Inflammatory macrophage treated with lipopolysaccharide for 1 hour (primary cell): ENCODE data around the gene ESYT1.
A peak's percentile ranks its signal among the peaks of the same experiment; 100 is the strongest.

Experiments used
- DNase-seq, 2 donors: peaks; one replicate each; pipeline ENCODE4 v3.0.0-alpha.2; 2020 to 2022

ESYT1 gene, protein sequence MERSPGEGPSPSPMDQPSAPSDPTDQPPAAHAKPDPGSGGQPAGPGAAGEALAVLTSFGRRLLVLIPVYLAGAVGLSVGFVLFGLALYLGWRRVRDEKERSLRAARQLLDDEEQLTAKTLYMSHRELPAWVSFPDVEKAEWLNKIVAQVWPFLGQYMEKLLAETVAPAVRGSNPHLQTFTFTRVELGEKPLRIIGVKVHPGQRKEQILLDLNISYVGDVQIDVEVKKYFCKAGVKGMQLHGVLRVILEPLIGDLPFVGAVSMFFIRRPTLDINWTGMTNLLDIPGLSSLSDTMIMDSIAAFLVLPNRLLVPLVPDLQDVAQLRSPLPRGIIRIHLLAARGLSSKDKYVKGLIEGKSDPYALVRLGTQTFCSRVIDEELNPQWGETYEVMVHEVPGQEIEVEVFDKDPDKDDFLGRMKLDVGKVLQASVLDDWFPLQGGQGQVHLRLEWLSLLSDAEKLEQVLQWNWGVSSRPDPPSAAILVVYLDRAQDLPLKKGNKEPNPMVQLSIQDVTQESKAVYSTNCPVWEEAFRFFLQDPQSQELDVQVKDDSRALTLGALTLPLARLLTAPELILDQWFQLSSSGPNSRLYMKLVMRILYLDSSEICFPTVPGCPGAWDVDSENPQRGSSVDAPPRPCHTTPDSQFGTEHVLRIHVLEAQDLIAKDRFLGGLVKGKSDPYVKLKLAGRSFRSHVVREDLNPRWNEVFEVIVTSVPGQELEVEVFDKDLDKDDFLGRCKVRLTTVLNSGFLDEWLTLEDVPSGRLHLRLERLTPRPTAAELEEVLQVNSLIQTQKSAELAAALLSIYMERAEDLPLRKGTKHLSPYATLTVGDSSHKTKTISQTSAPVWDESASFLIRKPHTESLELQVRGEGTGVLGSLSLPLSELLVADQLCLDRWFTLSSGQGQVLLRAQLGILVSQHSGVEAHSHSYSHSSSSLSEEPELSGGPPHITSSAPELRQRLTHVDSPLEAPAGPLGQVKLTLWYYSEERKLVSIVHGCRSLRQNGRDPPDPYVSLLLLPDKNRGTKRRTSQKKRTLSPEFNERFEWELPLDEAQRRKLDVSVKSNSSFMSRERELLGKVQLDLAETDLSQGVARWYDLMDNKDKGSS

DNA sequence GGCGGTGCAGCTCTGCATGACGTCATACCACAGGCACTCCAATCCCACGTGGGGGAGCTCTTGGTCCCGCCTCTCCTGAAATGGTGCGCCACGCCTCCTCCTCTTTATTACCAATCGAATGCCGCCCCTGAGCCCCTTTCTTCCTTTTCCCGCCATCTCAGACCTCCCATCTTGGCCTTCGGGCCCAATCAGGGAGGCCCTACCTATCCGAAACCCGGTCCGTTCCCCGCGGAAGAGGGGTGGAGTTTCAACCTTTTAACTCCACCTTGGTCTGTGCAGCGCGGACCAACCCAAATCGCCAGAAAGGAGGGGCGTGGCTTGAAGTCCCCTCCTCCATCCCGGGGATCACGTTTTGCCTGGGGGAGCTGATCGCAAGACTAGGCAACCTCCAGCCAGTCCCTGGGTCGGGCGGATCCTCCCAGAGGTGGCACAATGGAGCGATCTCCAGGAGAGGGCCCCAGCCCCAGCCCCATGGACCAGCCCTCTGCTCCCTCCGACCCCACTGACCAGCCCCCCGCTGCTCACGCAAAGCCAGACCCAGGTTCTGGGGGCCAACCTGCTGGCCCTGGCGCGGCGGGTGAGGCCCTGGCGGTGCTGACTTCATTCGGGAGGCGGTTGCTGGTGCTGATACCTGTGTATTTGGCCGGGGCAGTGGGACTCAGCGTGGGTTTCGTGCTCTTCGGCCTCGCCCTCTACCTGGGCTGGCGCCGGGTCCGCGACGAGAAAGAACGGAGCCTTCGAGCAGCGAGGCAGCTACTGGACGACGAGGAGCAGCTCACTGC lies at the start of gene ESYT1:
Gene ESYT1 (plus strand): TSS at position 380 of the 782 bp plus-strand sequence. CDS start 53 bp downstream, at position 433.
- DNase-seq: peak; percentile 99 to 100

DNA sequence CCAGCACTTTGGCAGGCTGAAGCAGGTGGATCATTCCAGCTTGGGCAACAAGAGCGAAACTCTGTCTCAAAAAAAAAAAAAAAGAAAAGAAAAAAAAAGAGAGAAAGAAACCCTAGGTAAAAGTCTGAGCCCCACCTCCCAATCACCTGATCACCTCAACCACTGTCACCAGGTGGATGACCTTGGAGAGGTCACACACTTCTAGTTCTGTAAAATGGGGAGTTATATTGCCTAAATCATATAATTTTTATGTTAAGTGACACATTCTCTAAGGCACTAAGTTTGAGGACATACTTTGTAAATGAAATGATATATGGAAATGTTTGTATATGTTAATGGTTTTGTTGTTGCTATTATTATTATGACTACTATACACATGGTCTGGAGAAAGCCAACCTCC lies 49.6 kb upstream of the ESYT1 start:
- DNase-seq: no peak

- peak; percentile 70 to 84 for DNase-seq
Measured at GRCh38 chr12:56078931-56079722, 48.9 kb upstream of the ESYT1 start.

DNA sequence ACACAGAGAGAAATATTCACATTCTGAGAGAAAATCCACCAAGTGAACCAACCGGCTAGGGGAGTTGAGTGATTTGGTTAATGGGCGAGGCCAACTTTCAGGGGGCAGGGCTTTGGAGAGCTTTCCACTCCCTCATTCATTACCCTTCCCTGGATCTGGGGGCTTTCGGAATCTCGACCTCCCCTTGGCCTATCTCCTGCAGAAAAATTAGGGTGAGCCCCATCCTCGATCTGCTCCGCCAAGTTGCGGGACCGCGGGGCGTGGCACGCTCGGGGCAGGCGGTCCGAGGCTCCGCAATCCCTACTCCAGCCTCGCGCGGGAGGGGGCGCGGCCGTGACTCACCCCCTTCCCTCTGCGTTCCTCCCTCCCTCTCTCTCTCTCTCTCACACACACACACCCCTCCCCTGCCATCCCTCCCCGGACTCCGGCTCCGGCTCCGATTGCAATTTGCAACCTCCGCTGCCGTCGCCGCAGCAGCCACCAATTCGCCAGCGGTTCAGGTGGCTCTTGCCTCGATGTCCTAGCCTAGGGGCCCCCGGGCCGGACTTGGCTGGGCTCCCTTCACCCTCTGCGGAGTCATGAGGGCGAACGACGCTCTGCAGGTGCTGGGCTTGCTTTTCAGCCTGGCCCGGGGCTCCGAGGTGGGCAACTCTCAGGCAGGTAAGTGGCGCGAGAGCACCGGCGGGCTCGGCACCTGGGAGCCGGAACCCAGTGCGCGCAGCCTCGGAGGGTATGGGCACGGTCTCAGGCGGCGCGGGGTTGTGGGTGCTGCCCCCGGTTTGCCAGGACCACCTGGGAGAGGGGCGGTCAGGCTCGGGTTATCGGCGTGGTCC lies 48.1 kb upstream of the ESYT1 start, which contains the start of gene ERBB3:
Gene ERBB3 (plus strand): TSS at position 443 of the 833 bp plus-strand sequence. CDS start 136 bp downstream, at position 579.
- peak; percentile 35 to 67 for DNase-seq

- no peak for DNase-seq
Measured at GRCh38 chr12:56080556-56081138, 47.4 kb upstream of the ESYT1 start.

- DNase-seq: no peak
Measured at GRCh38 chr12:56081393-56082347, 46.4 kb upstream of the ESYT1 start.

GRCh38 chr12:56082382-56082781 lies 45.7 kb upstream of the ESYT1 start:
- DNase-seq: no peak

GRCh38 chr12:56082967-56083366 lies 45.1 kb upstream of the ESYT1 start:
- no peak for DNase-seq

GRCh38 chr12:56084958-56085543 lies 43.0 kb upstream of the ESYT1 start:
- peak; percentile 14 to 49 for DNase-seq

DNA sequence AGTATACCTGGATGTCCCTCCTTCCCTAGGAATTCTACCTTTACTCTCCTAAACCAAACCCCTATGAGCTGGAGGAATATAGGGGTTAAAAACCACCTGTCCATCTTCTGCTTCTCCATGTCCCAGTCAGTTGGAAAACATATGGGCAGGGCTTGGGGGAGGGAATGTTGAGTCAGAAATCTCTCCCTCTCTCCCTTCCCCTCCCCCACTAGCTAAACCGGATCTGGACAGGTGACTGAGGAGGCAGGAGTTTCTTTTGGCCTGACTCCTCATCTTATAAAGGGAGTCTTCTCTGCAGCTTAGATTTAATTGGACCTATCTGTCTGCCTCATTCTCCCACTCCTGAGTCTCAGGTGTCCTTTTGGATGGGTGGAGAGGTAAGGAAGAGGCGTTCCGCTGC lies 42.0 kb upstream of the ESYT1 start:
- no peak for DNase-seq

DNA sequence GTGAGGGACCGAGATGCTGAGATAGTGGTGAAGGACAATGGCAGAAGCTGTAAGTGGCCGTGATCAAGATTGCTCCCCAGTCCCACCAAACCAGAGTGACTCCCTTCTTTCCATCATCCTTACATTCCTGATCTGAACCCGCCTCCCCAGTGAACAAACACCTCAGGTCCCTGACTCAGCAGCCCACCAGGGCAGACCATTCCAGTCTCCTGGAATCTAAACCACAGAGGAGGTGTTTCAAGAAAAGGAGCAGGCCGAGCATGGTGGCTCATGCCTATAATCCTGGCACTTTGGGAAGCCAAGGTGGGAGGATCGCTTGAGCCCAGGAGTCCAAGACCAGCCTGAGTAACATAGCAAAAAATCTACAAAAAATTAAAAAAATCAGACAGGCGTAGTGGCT lies 41.5 kb upstream of the ESYT1 start:
- no peak for DNase-seq

DNA sequence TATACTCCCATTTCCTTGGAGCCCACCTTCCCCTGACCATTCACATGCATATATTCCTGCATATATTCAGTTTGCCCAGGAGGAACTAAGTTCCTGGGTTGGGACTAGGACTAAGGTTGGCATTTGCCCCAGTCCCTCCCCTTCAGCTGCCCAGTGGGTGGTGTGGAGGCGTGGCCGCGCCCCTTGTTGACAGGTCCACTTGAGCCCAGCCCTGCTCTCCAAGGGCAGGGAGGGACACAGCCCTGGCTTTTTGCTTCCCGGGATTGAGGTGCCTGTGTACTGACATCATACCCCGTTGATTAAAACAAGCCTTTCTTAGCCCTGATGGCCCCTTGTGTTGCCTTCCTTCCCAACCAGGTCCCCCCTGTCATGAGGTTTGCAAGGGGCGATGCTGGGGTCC lies 40.8 kb upstream of the ESYT1 start:
- peak; percentile 39 to 55 for DNase-seq

DNA sequence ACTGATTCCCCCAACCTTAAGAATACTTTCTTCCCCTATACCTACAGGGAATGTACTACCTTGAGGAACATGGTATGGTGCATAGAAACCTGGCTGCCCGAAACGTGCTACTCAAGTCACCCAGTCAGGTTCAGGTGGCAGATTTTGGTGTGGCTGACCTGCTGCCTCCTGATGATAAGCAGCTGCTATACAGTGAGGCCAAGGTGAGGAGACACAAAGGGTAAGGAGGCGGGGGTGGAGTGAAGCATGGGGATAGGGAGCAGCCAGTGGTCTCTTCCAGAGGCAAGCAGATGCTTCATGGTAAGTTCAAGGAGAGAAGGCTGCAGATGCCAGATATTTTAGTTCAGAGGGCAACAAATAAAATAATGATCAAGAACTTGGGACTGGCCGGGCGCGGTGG lies 30.3 kb upstream of the ESYT1 start:
- DNase-seq: no peak

DNA sequence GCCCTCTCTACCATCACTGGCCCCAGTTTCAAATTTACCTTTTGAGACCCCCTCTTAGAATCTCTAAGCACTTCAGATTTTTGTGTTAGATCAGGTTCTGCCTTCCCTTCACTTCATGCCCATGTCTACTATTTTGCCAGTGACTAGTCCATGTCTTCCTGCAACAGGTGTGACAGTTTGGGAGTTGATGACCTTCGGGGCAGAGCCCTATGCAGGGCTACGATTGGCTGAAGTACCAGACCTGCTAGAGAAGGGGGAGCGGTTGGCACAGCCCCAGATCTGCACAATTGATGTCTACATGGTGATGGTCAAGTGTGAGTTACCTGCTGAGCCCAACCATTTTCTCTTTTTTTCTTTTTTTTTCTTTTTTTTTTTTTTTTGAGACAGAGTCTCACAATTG lies 29.5 kb upstream of the ESYT1 start:
- DNase-seq: no peak

- DNase-seq: no peak
Measured at GRCh38 chr12:56099787-56100186, 28.3 kb upstream of the ESYT1 start.

- no peak for DNase-seq
Measured at GRCh38 chr12:56101045-56101444, 27.0 kb upstream of the ESYT1 start.

- DNase-seq: no peak
Measured at GRCh38 chr12:56102683-56103065, 25.4 kb upstream of the ESYT1 start.

DNA sequence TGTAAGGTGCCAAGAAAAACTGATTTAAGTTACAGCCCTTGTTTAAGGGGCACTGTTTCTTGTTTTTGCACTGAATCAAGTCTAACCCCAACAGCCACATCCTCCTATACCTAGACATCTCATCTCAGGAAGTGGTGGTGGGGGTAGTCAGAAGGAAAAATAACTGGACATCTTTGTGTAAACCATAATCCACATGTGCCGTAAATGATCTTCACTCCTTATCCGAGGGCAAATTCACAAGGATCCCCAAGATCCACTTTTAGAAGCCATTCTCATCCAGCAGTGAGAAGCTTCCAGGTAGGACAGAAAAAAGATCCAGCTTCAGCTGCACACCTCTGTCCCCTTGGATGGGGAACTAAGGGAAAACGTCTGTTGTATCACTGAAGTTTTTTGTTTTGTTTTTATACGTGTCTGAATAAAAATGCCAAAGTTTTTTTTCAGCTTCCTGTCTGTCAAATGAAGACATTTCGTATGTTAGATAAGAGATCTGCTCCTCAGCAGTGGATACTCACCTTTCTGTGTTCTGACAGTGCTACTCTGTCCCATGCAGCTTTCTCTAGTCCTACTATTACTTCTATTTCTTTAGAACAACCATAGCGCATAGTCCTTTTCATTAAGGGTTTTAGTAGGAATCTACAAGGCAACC lies 24.9 kb upstream of the ESYT1 start:
- no peak for DNase-seq
